Hepatocyte (in vitro differentiated cells): ENCODE measurements around the gene TTLL12. TPM values are rescaled to one million over a fixed set of nuclear protein-coding genes. Genes with fewer than 3 reads are reported as not detected.
A peak's percentile ranks its signal among the peaks of the same experiment; 100 is the strongest.

Experiments
- DNase-seq: peaks from one replicate; pipeline ENCODE4 v3.0.0-alpha.2; 2016; ENCODE audit warnings: low spot score
- H2AFZ ChIP-seq: fragments of 200-600 bp; sonication (generic); 2 replicates; pipeline ENCODE4 v1.6.0; 2016; ENCODE audit warnings: antibody characterized with exemption, mild to moderate bottlenecking
- H3K27ac ChIP-seq: fragments of 200-600 bp; sonication (generic); 2 replicates; pipeline ENCODE4 v1.5.1; 2016; ENCODE audit warnings: mild to moderate bottlenecking
- H3K27me3 ChIP-seq: fragments of 200-600 bp; sonication (generic); 2 replicates; pipeline ENCODE4 v1.6.1; 2016
- H3K36me3 ChIP-seq: fragments of 200-600 bp; sonication (generic); replicated peaks from 2 replicates; pipeline ENCODE4 v1.5.1; 2016; ENCODE audit warnings: low read depth; ENCODE audit not compliant: insufficient read depth
- H3K4me1 ChIP-seq: fragments of 200-600 bp; sonication (generic); 2 replicates; pipeline ENCODE4 v1.5.1; 2016; ENCODE audit warnings: mild to moderate bottlenecking, moderate library complexity; ENCODE audit not compliant: insufficient read depth
- H3K4me2 ChIP-seq: fragments of 200-600 bp; sonication (generic); 2 replicates; pipeline ENCODE4 v1.6.0; 2016
- H3K4me3 ChIP-seq: fragments of 200-600 bp; sonication (generic); 2 replicates; pipeline ENCODE4 v1.5.1; 2016; ENCODE audit warnings: mild to moderate bottlenecking
- H3K79me2 ChIP-seq: fragments of 200-600 bp; sonication (generic); 2 replicates; pipeline ENCODE4 v1.6.0; 2017; ENCODE audit warnings: mild to moderate bottlenecking
- H3K9me2 ChIP-seq: fragments of 200-600 bp; sonication (generic); replicated peaks from 2 replicates; pipeline ENCODE4 v1.6.0; 2017; ENCODE audit warnings: mild to moderate bottlenecking; ENCODE audit not compliant: insufficient read depth
- H3K9me3 ChIP-seq: fragments of 200-600 bp; sonication (generic); 2 replicates; pipeline ENCODE4 v1.5.1; 2016; ENCODE audit warnings: low read depth, mild to moderate bottlenecking
- H4K20me1 ChIP-seq: fragments of 200-600 bp; sonication (generic); 2 replicates; pipeline ENCODE4 v1.6.0; 2016; ENCODE audit warnings: mild to moderate bottlenecking; ENCODE audit not compliant: insufficient read depth, poor library complexity, severe bottlenecking
- CTCF ChIP-seq: fragments of 200-600 bp; sonication (generic); IDR thresholded peaks from 2 replicates; pipeline ENCODE4 v1.5.1; 2016; ENCODE audit warnings: antibody characterized with exemption, mild to moderate bottlenecking; ENCODE audit not compliant: poor library complexity
- EZH2 ChIP-seq: fragments of 200-600 bp; sonication (generic); IDR thresholded peaks from 2 replicates; pipeline ENCODE4 v1.6.1; 2016; ENCODE audit warnings: antibody characterized with exemption, mild to moderate bottlenecking, borderline replicate concordance
- EZH2phosphoT487 ChIP-seq: fragments of 200-600 bp; sonication (generic); IDR thresholded peaks from one replicate; pipeline ENCODE4 v1.6.1; 2018; ENCODE audit warnings: antibody characterized with exemption, mild to moderate bottlenecking, low read depth, moderate library complexity; ENCODE audit not compliant: unreplicated experiment, severe bottlenecking
- WGBS: methylation state at CpG from one replicate; pipeline ENCODE4 v1.1.6; 2016; ENCODE audit warnings: low lambda C conversion rate; ENCODE audit errors: missing lambda C conversion rate; 5-methylcytosine and 5-hydroxymethylcytosine counted together
- polyA plus RNA-seq: library from polyadenylated mRNA; unstranded; fragments of >200 nt; fragmentation: Nextera tagmentation; extraction: Ambion mirVana; gene quantifications from 2 replicates; pipeline ENCODE4 v1.2.1, GENCODE V29; 2016
- total RNA-seq: library from RNA; depleted of rRNA; stranded (reverse); fragments of >200 nt; gene quantifications from 2 replicates; pipeline ENCODE4 v1.2.3, GENCODE V29; 2014

The TTLL12 gene
- total and polyA plus RNA-seq, 2 experiments from 2014 or later = 40.9 to 50.3 TPM

GRCh38 chr22:43127166-43127908, 59.6 kb downstream of the TTLL12 start:
- Histone ChIP-seq H3K27me3 (no peaks in the 10 kb centered on the region), H3K9me2 (no peaks in the 10 kb centered on the region), H3K4me2 (peak overlapping the region; percentile 49), H2AFZ (no peak overlapping the region), H3K4me1 (peaks cover 42% of the 10 kb centered on the region), H3K36me3 (no peaks in the 10 kb centered on the region), H4K20me1 (no peaks in the 10 kb centered on the region), H3K27ac (peak overlapping the region; percentile 94), H3K9me3 (no peaks in the 10 kb centered on the region), H3K4me3 (no peak overlapping the region), H3K79me2 (no peaks in the 10 kb centered on the region)
- 83% methylated on average over 17 of the region's 17 CpGs for WGBS
- TF ChIP-seq CTCF (no peak), EZH2phosphoT487 (no peak), EZH2 (no peak)
- DNase-seq = peak; percentile 75

DNA sequence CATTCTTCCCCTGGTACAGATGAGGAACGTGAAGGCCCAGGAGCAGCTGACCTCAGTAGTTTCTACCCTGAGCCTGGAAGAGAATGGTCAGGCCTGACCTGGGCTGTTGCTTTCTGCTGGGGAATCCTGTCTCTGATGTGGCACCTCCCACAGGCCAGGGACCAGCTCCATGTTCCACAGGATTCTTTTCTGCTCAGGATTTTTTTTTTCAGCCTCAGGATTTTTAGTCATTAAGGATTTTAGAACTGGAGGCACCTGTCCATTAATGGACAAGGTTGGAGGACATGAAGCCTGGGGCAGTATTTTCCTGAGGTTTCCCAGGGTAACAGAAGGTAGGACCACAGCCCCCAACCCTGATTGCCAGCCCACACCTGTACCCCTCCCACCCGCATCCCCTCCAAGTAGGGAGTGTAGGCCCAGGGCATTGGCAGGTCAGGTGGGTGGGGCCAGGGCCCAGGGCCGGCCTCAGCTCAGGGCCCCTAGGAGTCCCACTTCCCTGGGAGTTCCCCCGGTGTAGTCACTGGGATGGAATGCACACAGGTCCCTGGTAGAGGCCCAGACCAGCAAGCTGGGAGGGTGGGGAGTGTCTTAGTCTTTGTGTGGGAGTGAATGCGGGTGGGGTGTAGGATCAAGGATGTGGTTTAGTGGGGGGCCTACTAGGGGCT, 60.3 kb downstream of the TTLL12 start:
- peaks cover 42% of the 10 kb centered on the region for H3K4me1 ChIP-seq
- no peaks in the 10 kb centered on the region for H3K9me3 ChIP-seq
- H3K9me2 ChIP-seq = no peaks in the 10 kb centered on the region
- 50% methylated on average over 5 of the region's 5 CpGs for WGBS
- no peak overlapping the region for H3K4me3 ChIP-seq
- H3K27ac ChIP-seq = peak overlapping the region; percentile 94
- peak overlapping the region; percentile 49 for H3K4me2 ChIP-seq
- TF ChIP-seq EZH2 = no peak
- TF ChIP-seq CTCF = no peak
- peak; percentile 88 for DNase-seq
- H3K27me3 ChIP-seq = no peaks in the 10 kb centered on the region
- no peaks in the 10 kb centered on the region for H3K79me2 ChIP-seq
- no peaks in the 10 kb centered on the region for H3K36me3 ChIP-seq
- no peak overlapping the region for H2AFZ ChIP-seq
- no peaks in the 10 kb centered on the region for H4K20me1 ChIP-seq

- H3K4me3 ChIP-seq = no peak overlapping the region
- H3K27me3 ChIP-seq = no peaks in the 10 kb centered on the region
- no peaks in the 10 kb centered on the region for H3K36me3 ChIP-seq
- no peak for TF ChIP-seq CTCF
- TF ChIP-seq EZH2phosphoT487 = no peak
- TF ChIP-seq EZH2 = no peak
- no peaks in the 10 kb centered on the region for H3K9me3 ChIP-seq
- H2AFZ ChIP-seq = no peak overlapping the region
- no peaks in the 10 kb centered on the region for H3K79me2 ChIP-seq
- no peaks in the 10 kb centered on the region for H3K9me2 ChIP-seq
- peaks cover 6% of the 10 kb centered on the region for H3K4me1 ChIP-seq
- DNase-seq = no peak
- H3K27ac ChIP-seq = no peak overlapping the region
- 80% methylated on average over 7 of the region's 7 CpGs for WGBS
- H3K4me2 ChIP-seq = no peak overlapping the region
- no peaks in the 10 kb centered on the region for H4K20me1 ChIP-seq
Observed at GRCh38 chr22:43118953-43119458, 67.9 kb downstream of the TTLL12 start.
